HG03457 (cell line): ENCODE results near the gene TBX19.

Source experiments
- ATAC-seq: cut with Tn5 transposase; IDR thresholded peaks from one replicate; pipeline ENCODE4 v1.9.1; 2021; ENCODE audit warnings: moderate number of reproducible peaks; ENCODE audit not compliant: unreplicated experiment

The TBX19 gene

GRCh38 chr1:168280296-168280927, at the start of gene TBX19:
Gene TBX19, plus strand, starts transcription at chr1:168280877. Its CDS starts 214 bp downstream, at chr1:168281091.
- ATAC-seq = no peak

- ATAC-seq = peak; percentile 74
These were observed 45.7 kb upstream of the TBX19 start for GRCh38 chr1:168234846-168235547.

GRCh38 chr1:168235548-168235885, 45.2 kb upstream of the TBX19 start:
- ATAC-seq = no peak

- ATAC-seq = no peak
These were observed 44.7 kb upstream of the TBX19 start for GRCh38 chr1:168235937-168236336.

- no peak for ATAC-seq
These were observed 43.7 kb upstream of the TBX19 start for GRCh38 chr1:168236836-168237611.

GRCh38 chr1:168243198-168243597, 37.5 kb upstream of the TBX19 start:
- no peak for ATAC-seq

- ATAC-seq = no peak
These were observed 37.0 kb upstream of the TBX19 start for GRCh38 chr1:168243636-168244212.

- no peak for ATAC-seq
These were observed 35.6 kb upstream of the TBX19 start for GRCh38 chr1:168245042-168245441.

- ATAC-seq = no peak
These were observed 34.2 kb upstream of the TBX19 start for GRCh38 chr1:168246506-168246905.

- no peak for ATAC-seq
These were observed 28.4 kb upstream of the TBX19 start for GRCh38 chr1:168252204-168252733.

- ATAC-seq = no peak
These were observed 24.5 kb upstream of the TBX19 start for GRCh38 chr1:168256164-168256563.

- ATAC-seq = no peak
These were observed 23.3 kb upstream of the TBX19 start for GRCh38 chr1:168257397-168257796.

GRCh38 chr1:168259567-168259966, 21.1 kb upstream of the TBX19 start:
- ATAC-seq = no peak

GRCh38 chr1:168260393-168260792, 20.3 kb upstream of the TBX19 start:
- no peak for ATAC-seq

GRCh38 chr1:168261390-168261789, 19.3 kb upstream of the TBX19 start:
- ATAC-seq = no peak

- no peak for ATAC-seq
These were observed 17.5 kb upstream of the TBX19 start for GRCh38 chr1:168263130-168263529.

GRCh38 chr1:168264296-168264695, 16.4 kb upstream of the TBX19 start:
- no peak for ATAC-seq

- ATAC-seq = no peak
These were observed 15.1 kb upstream of the TBX19 start for GRCh38 chr1:168265596-168265995.

- ATAC-seq = no peak
These were observed 14.0 kb upstream of the TBX19 start for GRCh38 chr1:168266644-168267186.

- ATAC-seq = no peak
These were observed 9.0 kb upstream of the TBX19 start for GRCh38 chr1:168271636-168272035.

GRCh38 chr1:168273575-168273974, 7.1 kb upstream of the TBX19 start:
- ATAC-seq = no peak
